T-helper 17 cell (primary cell): ENCODE data around the gene APOBEC3A. TPM values are rescaled to one million over a fixed set of nuclear protein-coding genes. Genes with fewer than 3 reads are reported as not detected.
A peak's percentile ranks its signal among the peaks of the same experiment; 100 is the strongest.

Source experiments
- ATAC-seq: fragments of 150-1000 bp; cut with Tn5 transposase; 2 replicates; pipeline ENCODE4 v1.10.0; 2021; ENCODE audit warnings: mild to moderate bottlenecking, moderate library complexity
- DNase-seq, 3 donors: peaks; one replicate each; pipeline versions ENCODE4 v3.0.0 to v3.0.0-alpha.2; 2020 to 2021
- H3K9me3 ChIP-seq: one replicate; pipeline ENCODE4 v1.7.0; 2013; ENCODE audit warnings: low read length, mild to moderate bottlenecking; ENCODE audit not compliant: control insufficient read depth, poor library complexity, severe bottlenecking
- H3K27ac Mint-ChIP-seq: one replicate; pipeline ENCODE4 v1.8.0; 2022; ENCODE audit warnings: mild to moderate bottlenecking, moderate library complexity, mixed read lengths
- H3K27me3 Mint-ChIP-seq: one replicate; pipeline ENCODE4 v1.8.0; 2022; ENCODE audit warnings: mixed read lengths
- H3K36me3 Mint-ChIP-seq: one replicate; pipeline ENCODE4 v1.8.0; 2022; ENCODE audit warnings: low read depth, mixed read lengths
- H3K4me1 Mint-ChIP-seq: one replicate; pipeline ENCODE4 v1.8.0; 2022; ENCODE audit warnings: mild to moderate bottlenecking, mixed read lengths
- H3K4me3 Mint-ChIP-seq: one replicate; pipeline ENCODE4 v1.8.0; 2022; ENCODE audit warnings: mild to moderate bottlenecking, moderate library complexity, mixed read lengths
- total RNA-seq, 4 donors: library from RNA in 2 of 4; stranded (reverse) in 2 of 4; gene quantifications; one replicate each; pipeline ENCODE4 v1.2.3 and lab custom pipeline; 2022 to 2026

Gene APOBEC3A
- total RNA-seq, 2 donors from 2014 or later: 0.70 to 4.1 TPM

GRCh38 chr22:38947321-38948140 is 9.9 kb upstream of the APOBEC3A start:
- no peaks in the 10 kb centered on the region for H3K36me3 Mint-ChIP-seq
- H3K9me3 ChIP-seq: no peaks in the 10 kb centered on the region
- H3K4me3 Mint-ChIP-seq: no peak overlapping the region
- peaks cover 11% of the 10 kb centered on the region for H3K4me1 Mint-ChIP-seq
- peak; percentile 18 for ATAC-seq
- H3K27me3 Mint-ChIP-seq: peaks cover 74% of the 10 kb centered on the region
- peak overlapping the region; percentile 67 for H3K27ac Mint-ChIP-seq
- no peak for DNase-seq

- DNase-seq (no peak), ATAC-seq (no peak)
- Mint-ChIP-seq H3K4me1 (peaks cover 11% of the 10 kb centered on the region), H3K27ac (no peak overlapping the region), H3K27me3 (peaks cover 68% of the 10 kb centered on the region), H3K36me3 (no peaks in the 10 kb centered on the region), H3K4me3 (no peak overlapping the region)
- no peaks in the 10 kb centered on the region for H3K9me3 ChIP-seq
Observed at GRCh38 chr22:38948181-38948940, 9.0 kb upstream of the APOBEC3A start.

GRCh38 chr22:38949889-38950405 is 7.5 kb upstream of the APOBEC3A start:
- DNase-seq: no peak
- H3K4me3 Mint-ChIP-seq: no peak overlapping the region

GRCh38 chr22:38950527-38951295 is 6.7 kb upstream of the APOBEC3A start:
- H3K9me3 ChIP-seq: no peaks in the 10 kb centered on the region
- Mint-ChIP-seq H3K4me1 (peaks cover 16% of the 10 kb centered on the region), H3K36me3 (no peaks in the 10 kb centered on the region), H3K27ac (no peak overlapping the region), H3K4me3 (no peak overlapping the region), H3K27me3 (peaks cover 46% of the 10 kb centered on the region)
- no peak for DNase-seq
- ATAC-seq: no peak

More at GRCh38 chr22:38949889-38950405, 7.5 kb upstream of the APOBEC3A start:
- Mint-ChIP-seq H3K4me1 (peaks cover 16% of the 10 kb centered on the region), H3K27me3 (peaks cover 54% of the 10 kb centered on the region), H3K27ac (no peak overlapping the region), H3K36me3 (no peaks in the 10 kb centered on the region)
- no peaks in the 10 kb centered on the region for H3K9me3 ChIP-seq
- ATAC-seq: no peak

- H3K4me3 Mint-ChIP-seq: no peak overlapping the region
- H3K27me3 Mint-ChIP-seq: peaks cover 36% of the 10 kb centered on the region
- DNase-seq (no peak), ATAC-seq (no peak)
- H3K27ac Mint-ChIP-seq: peak overlapping the region; percentile 34
- no peaks in the 10 kb centered on the region for H3K9me3 ChIP-seq
- peaks cover 15% of the 10 kb centered on the region for H3K4me1 Mint-ChIP-seq
- no peaks in the 10 kb centered on the region for H3K36me3 Mint-ChIP-seq
Observed at GRCh38 chr22:38951734-38952133, 5.7 kb upstream of the APOBEC3A start.

GRCh38 chr22:38952281-38952993 is 5.0 kb upstream of the APOBEC3A start:
- no peak for DNase-seq
- H3K27ac Mint-ChIP-seq: peak overlapping the region; percentile 34
- H3K36me3 Mint-ChIP-seq: no peaks in the 10 kb centered on the region
- H3K4me1 Mint-ChIP-seq: peaks cover 16% of the 10 kb centered on the region
- ATAC-seq: no peak
- H3K4me3 Mint-ChIP-seq: no peak overlapping the region
- H3K9me3 ChIP-seq: no peaks in the 10 kb centered on the region
- H3K27me3 Mint-ChIP-seq: peaks cover 29% of the 10 kb centered on the region

- Mint-ChIP-seq H3K27me3 (peaks cover 22% of the 10 kb centered on the region), H3K27ac (peak overlapping the region; percentile 37), H3K4me3 (no peak overlapping the region), H3K4me1 (peaks cover 14% of the 10 kb centered on the region), H3K36me3 (no peaks in the 10 kb centered on the region)
- ATAC-seq (no peak), DNase-seq (no peak)
- H3K9me3 ChIP-seq: no peaks in the 10 kb centered on the region
Observed at GRCh38 chr22:38953091-38953490, 4.3 kb upstream of the APOBEC3A start.

GRCh38 chr22:38953577-38954413 is 3.6 kb upstream of the APOBEC3A start:
- DNase-seq (peak in 2 of 3 donors; percentile 22 to 29), ATAC-seq (peak; percentile 95)
- H3K9me3 ChIP-seq: no peaks in the 10 kb centered on the region
- H3K36me3 Mint-ChIP-seq: no peaks in the 10 kb centered on the region
- no peak overlapping the region for H3K4me3 Mint-ChIP-seq
- H3K4me1 Mint-ChIP-seq: peaks cover 16% of the 10 kb centered on the region
- H3K27me3 Mint-ChIP-seq: peaks cover 18% of the 10 kb centered on the region
- peak overlapping the region; percentile 37 for H3K27ac Mint-ChIP-seq

GRCh38 chr22:38954414-38955043 is 2.9 kb upstream of the APOBEC3A start:
- no peak for DNase-seq
- H3K4me3 Mint-ChIP-seq: no peak overlapping the region
- H3K27ac Mint-ChIP-seq: peak overlapping the region; percentile 37
- ATAC-seq: no peak
- H3K4me1 Mint-ChIP-seq: peaks cover 17% of the 10 kb centered on the region
- no peaks in the 10 kb centered on the region for H3K9me3 ChIP-seq
- peaks cover 18% of the 10 kb centered on the region for H3K27me3 Mint-ChIP-seq
- no peaks in the 10 kb centered on the region for H3K36me3 Mint-ChIP-seq

GRCh38 chr22:38955250-38955905 is 2.0 kb upstream of the APOBEC3A start:
- H3K4me3 Mint-ChIP-seq: no peak overlapping the region
- H3K36me3 Mint-ChIP-seq: no peaks in the 10 kb centered on the region
- no peak for ATAC-seq
- H3K27me3 Mint-ChIP-seq: peaks cover 12% of the 10 kb centered on the region
- peak overlapping the region; percentile 57 for H3K27ac Mint-ChIP-seq
- no peaks in the 10 kb centered on the region for H3K9me3 ChIP-seq
- peaks cover 17% of the 10 kb centered on the region for H3K4me1 Mint-ChIP-seq
- DNase-seq: no peak

GRCh38 chr22:38955926-38956325 is 1.5 kb upstream of the APOBEC3A start:
- peaks cover 10% of the 10 kb centered on the region for H3K27me3 Mint-ChIP-seq
- no peaks in the 10 kb centered on the region for H3K9me3 ChIP-seq
- H3K4me3 Mint-ChIP-seq: no peak overlapping the region
- peaks cover 17% of the 10 kb centered on the region for H3K4me1 Mint-ChIP-seq
- no peak for DNase-seq
- peak overlapping the region; percentile 57 for H3K27ac Mint-ChIP-seq
- no peaks in the 10 kb centered on the region for H3K36me3 Mint-ChIP-seq
- ATAC-seq: no peak
